HepG2 (cell line): Measurements from ENCODE around the gene TUBGCP5. TPM values are rescaled to one million over a fixed set of nuclear protein-coding genes. Genes with fewer than 3 reads are reported as not detected.
A peak's percentile ranks its signal among the peaks of the same experiment; 100 is the strongest.

Experiments
- ARID4A ChIP-seq: sonication (generic); formaldehyde crosslinking; IDR thresholded peaks from 2 replicates; pipeline ENCODE4 v1.5.0; 2020; ENCODE audit warnings: mild to moderate bottlenecking, missing genetic modification reagents, borderline replicate concordance
- ELF3 ChIP-seq: IDR thresholded peaks from 2 replicates; pipeline ENCODE4 v1.6.1; 2016; ENCODE audit warnings: missing genetic modification reagents, missing compliant biosample characterization
- ERF ChIP-seq: IDR thresholded peaks from 2 replicates; pipeline ENCODE4 v1.6.1; 2018; ENCODE audit warnings: missing biosample characterization, missing genetic modification reagents
- ETV5 ChIP-seq: IDR thresholded peaks from 2 replicates; pipeline ENCODE4 v1.6.1; 2018; ENCODE audit warnings: missing biosample characterization, missing genetic modification reagents, inconsistent platforms, borderline replicate concordance
- FOXA3 ChIP-seq: IDR thresholded peaks from 2 replicates; pipeline ENCODE4 v1.6.1; 2016; ENCODE audit warnings: missing genetic modification reagents, missing compliant biosample characterization
- HNF4A ChIP-seq: sonication (generic); formaldehyde crosslinking; IDR thresholded peaks from 2 replicates; pipeline ENCODE4 v1.4.0; 2020; ENCODE audit warnings: missing genetic modification reagents
- PAXIP1 ChIP-seq: sonication (generic); formaldehyde crosslinking; conservative IDR thresholded peaks from 2 replicates; pipeline ENCODE4 v1.4.0; 2020; ENCODE audit warnings: mild to moderate bottlenecking, missing genetic modification reagents, moderate library complexity
- PPARG ChIP-seq: conservative IDR thresholded peaks from 2 replicates; pipeline ENCODE4 v1.6.1; 2016; ENCODE audit warnings: missing biosample characterization, missing genetic modification reagents
- SALL1 ChIP-seq: sonication (generic); formaldehyde crosslinking; IDR thresholded peaks from 2 replicates; pipeline ENCODE4 v1.8.0; 2022; ENCODE audit warnings: mild to moderate bottlenecking, missing genetic modification reagents
- SAP130 ChIP-seq: IDR thresholded peaks from 2 replicates; pipeline ENCODE4 v1.6.1; 2016; ENCODE audit warnings: low read depth
- SATB2 ChIP-seq: sonication (generic); formaldehyde crosslinking; IDR thresholded peaks from 2 replicates; pipeline ENCODE4 v1.5.0; 2020; ENCODE audit warnings: missing genetic modification reagents
- TFAP4 ChIP-seq: sonication (generic); IDR thresholded peaks from 2 replicates; pipeline ENCODE4 v1.6.1; 2016; ENCODE audit warnings: low read depth, borderline replicate concordance
- ZBED4 ChIP-seq: sonication (generic); formaldehyde crosslinking; IDR thresholded peaks from 2 replicates; pipeline ENCODE4 v1.4.0; 2020; ENCODE audit warnings: missing genetic modification reagents, borderline replicate concordance
- ZNF564 ChIP-seq: sonication (generic); formaldehyde crosslinking; IDR thresholded peaks from 2 replicates; pipeline ENCODE4 v1.8.1; 2023; ENCODE audit warnings: mild to moderate bottlenecking, missing genetic modification reagents
- ZNF878 ChIP-seq: sonication (generic); formaldehyde crosslinking; IDR thresholded peaks from 2 replicates; pipeline ENCODE4 v1.8.1; 2023; ENCODE audit warnings: mild to moderate bottlenecking, missing genetic modification reagents, moderate library complexity
- polyA plus RNA-seq, 8 experiments: library from polyadenylated mRNA; depleted of rRNA in 3 of 8; stranded (reverse) in 7 of 8; unstranded in 1 of 8; fragments of >200 nt; fragmentation: Illumina TruSeq in 4 of 8; extraction: Trizol in 4 of 8; gene quantifications; 2 replicates each; pipeline versions ENCODE4 v1.2.1 to v1.2.3, GENCODE V29; 2011 to 2016; ENCODE audit warnings: low read depth in 4 of 8, missing spikeins in 1 of 8, mixed read lengths in 1 of 8; ENCODE audit not compliant: insufficient read depth in 1 of 8
- total RNA-seq, 5 experiments: library from RNA; depleted of rRNA; stranded (reverse); fragments of >200 nt; fragmentation: Illumina TruSeq; extraction: Trizol; gene quantifications; 2 replicates each; pipeline ENCODE4 v1.2.3, GENCODE V29; 2016; ENCODE audit warnings: low read depth in 1 of 5
- TF ChIP-seq, protein P1 (sequence below): sonication (generic); formaldehyde crosslinking; IDR thresholded peaks from 2 replicates; pipeline ENCODE4 v1.5.0; 2020; ENCODE audit warnings: missing genetic modification reagents

TUBGCP5 gene
- total and polyA plus RNA-seq, 2 of the 13 experiments (the other 11 are each of a cell fraction or from before 2014, with no cell fraction given), result 7.2 to 25.0 TPM

DNA sequence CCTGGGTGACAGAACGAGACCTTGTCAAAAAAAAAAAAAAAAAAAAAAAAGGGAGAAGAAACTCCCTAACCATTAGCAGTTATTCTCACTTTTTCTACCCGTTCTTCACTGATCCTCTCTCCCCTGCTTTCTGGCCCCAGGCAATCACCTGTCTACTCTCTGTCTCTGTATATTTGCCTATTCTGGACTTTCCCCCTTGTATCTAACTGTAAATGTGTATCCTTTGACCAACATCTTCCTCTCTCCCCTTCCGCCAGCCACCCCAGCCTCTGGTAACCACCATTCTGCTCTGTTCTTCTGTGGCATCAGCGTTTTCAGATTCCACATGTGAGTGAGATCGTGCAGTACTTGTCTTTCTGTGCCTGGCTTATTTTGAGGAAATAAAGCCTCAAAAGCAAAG, 66.1 kb downstream of the TUBGCP5 start (continued):
- TF ChIP-seq ARID4A (CRISPR knock-in tag) (peak; percentile 9; the same call in 1 of the 2 replicates), ELF3 (CRISPR knock-in tag) (0 out of 2 replicates have a peak, but pooled peaks have one; percentile 32), PPARG (CRISPR knock-in tag) (0 out of 2 replicates have a peak, but pooled peaks have one; percentile 30), ZBED4 (CRISPR knock-in tag) (no peak), SATB2 (CRISPR knock-in tag) (no peak), ETV5 (CRISPR knock-in tag) (0 out of 2 replicates have a peak, but pooled peaks have one; percentile 12), ERF (CRISPR knock-in tag) (0 out of 2 replicates have a peak, but pooled peaks have one; percentile 32), SALL1 (peak; percentile 33; the same call in 1 of the 2 replicates), TFAP4 (peak; percentile 46; the same call in 1 of the 2 replicates), HNF4A (CRISPR knock-in tag) (peak; percentile 62), SAP130 (CRISPR knock-in tag) (peak; percentile 49; the same call in 1 of the 2 replicates), FOXA3 (CRISPR knock-in tag) (0 out of 2 replicates have a peak, but pooled peaks have one; percentile 11), ZNF564 (CRISPR knock-in tag) (no peak), ZNF878 (peak; percentile 28; the same call in 1 of the 2 replicates), PAXIP1 (CRISPR knock-in tag) (peak; percentile 58; the same call in 1 of the 2 replicates)
- TF ChIP-seq, protein P1, sequence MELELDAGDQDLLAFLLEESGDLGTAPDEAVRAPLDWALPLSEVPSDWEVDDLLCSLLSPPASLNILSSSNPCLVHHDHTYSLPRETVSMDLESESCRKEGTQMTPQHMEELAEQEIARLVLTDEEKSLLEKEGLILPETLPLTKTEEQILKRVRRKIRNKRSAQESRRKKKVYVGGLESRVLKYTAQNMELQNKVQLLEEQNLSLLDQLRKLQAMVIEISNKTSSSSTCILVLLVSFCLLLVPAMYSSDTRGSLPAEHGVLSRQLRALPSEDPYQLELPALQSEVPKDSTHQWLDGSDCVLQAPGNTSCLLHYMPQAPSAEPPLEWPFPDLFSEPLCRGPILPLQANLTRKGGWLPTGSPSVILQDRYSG (CRISPR knock-in tag), result no peak
